HG03095 (cell line): ENCODE measurements around the gene SYN1.

Experiments
- ATAC-seq: cut with Tn5 transposase; IDR thresholded peaks from one replicate; pipeline ENCODE4 v1.9.1; 2021; ENCODE audit warnings: moderate library complexity; ENCODE audit not compliant: unreplicated experiment

Gene SYN1

DNA sequence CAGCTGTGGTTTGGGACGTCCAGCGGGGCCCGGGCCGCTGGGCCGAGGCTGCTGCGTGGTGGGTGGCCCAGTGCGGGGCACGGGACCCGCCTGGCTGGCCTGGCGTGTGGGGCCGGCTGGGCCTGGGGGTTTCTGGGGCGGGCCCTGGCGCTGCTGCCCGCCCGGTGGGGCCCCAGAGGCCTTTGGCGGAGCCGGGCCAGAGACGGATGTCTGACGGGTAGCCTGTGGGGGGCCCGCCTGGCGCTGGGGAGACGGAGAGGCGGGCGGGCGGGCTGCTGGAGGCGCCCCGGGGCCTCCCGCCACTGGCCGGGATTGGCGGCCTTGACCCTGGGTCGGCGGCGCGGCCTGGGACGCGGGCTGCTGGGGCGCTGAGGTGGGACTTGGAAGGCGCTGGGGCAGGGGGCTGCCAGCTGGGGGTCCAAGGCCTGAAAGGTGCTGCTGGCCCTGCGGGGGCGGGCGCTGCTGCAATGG, 45.5 kb downstream of the SYN1 start:
- ATAC-seq, result no peak

DNA sequence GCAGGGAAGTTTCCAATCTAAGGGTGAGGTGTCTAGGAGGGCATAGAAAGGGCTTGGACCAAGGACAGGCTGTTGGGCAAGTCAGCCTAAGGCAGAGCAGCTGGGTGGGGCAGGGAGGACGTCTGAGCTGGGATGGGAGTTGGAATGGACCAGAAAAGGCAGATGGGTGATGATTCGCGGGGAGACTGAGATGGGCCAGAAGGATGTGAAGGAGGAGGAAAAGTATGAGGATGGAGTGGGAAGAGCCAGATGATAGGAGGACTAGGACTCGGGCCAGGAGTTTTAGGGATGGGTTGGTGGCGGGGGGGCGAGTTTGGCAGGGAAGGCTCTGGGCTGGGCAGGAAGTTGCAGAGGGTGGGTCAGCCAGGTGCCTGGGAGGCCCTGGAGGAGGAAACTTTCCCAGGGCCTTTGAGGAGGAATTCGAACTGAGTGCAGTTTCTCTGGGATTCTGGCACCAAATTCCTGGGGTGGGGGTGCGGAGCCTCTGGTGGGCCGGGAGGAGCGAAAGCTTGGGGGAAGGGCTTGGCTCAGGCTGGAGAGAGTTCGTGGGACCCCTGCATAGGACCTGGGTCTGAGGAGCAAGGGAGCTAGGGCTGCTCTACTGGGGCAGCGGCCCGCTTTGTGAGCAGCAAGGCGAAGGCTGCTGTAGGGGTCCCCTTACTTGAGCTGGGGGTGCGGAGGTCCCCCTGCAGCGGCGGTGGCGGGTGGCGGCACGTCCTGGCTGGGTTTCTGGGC, 46.1 kb downstream of the SYN1 start:
- ATAC-seq, result no peak

DNA sequence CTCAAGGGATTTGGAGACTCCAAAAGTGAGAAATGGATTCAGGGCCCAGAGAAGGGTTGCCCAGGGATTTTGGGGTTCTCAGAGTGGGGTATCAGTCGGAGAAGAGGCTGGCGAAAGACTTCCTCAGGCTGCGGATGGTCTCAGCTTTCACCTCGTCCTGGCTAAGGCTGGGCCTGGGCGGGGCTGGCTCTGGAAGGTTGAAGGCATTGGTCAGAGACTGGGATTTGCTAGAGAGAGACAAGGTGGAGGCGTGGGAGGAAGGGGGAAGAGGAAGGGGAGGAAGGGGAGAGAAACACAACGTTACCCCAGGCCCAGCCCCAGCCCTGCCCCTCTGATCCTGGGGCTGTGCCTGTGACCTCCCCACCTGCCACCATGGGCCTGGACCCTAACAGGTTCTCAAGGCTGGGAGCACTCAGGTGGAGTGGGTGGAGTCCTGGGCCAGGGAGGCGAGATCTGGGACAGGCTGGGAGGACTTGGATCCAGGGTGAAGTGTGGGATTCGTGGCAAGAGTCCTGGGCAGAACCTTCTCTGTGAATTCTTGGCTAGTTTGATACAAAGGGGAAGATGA, 46.8 kb downstream of the SYN1 start:
- ATAC-seq, result no peak

DNA sequence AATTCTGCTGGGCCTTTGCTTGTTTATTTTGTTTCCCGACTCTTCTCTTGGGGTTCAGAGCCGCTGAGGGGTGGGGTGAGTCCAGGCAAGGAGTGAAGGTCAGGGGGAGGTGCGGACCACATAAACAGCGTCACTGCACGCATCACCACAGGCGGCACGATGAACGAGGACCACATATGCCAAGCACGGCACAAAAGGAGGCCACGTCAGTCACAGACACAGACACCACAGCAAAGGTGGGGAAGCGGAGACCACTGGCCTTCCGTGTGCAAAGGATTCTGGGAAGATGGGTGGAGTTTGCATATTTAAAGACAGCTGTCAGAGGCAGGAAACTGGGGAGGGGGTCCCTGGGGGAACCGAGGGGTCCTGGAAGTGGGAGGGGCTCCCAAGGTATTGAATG, 47.8 kb downstream of the SYN1 start:
- no peak for ATAC-seq

DNA sequence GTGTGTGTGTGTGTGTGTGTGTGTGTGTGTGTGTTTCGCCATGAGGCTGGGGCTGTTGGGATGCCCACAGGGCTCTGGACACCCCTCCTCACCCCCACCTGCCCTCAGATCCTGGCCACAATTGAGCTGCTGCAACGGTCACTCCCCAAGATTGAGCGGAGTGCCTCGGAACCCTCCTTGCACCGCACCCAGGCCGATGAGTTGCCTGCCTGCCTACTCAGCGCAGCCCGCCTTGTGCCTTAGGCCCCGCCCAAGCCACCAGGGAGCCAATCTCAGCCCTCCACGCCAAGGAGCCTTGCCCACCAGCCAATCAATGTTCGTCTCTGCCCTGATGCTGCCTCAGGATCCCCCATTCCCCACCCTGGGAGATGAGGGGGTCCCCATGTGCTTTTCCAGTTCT, 48.4 kb downstream of the SYN1 start:
- ATAC-seq, result no peak

- ATAC-seq, result no peak
Observed at GRCh38 chrX:47570794-47571193, 48.9 kb downstream of the SYN1 start.

DNA sequence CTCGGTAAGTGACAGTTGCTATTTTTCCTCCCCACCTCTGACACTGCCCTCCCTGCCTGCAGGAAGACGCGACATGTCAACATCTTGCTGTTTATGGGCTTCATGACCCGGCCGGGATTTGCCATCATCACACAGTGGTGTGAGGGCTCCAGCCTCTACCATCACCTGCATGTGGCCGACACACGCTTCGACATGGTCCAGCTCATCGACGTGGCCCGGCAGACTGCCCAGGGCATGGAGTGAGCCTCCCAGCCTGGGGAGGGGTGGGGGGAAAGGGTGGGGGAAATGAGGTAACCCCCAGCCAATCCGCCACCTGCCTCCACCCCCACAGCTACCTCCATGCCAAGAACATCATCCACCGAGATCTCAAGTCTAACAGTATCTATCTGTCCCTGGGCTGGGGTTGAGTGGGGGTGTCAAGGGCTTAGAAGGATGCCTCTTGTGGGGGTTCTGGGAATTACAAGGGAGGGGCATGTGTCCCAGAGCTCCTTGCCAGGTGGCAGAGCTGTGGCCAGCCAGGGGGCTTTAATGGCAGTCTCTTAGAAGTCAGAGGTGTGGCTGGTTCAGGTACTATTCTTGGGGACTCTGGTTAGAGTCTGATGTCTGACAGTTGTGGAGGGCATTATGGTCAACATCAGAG, 50.9 kb downstream of the SYN1 start:
- ATAC-seq, result no peak

GRCh38 chrX:47566841-47567240, 52.8 kb downstream of the SYN1 start:
- no peak for ATAC-seq

- ATAC-seq, result no peak
Observed at GRCh38 chrX:47564438-47565085, 55.1 kb downstream of the SYN1 start.

DNA sequence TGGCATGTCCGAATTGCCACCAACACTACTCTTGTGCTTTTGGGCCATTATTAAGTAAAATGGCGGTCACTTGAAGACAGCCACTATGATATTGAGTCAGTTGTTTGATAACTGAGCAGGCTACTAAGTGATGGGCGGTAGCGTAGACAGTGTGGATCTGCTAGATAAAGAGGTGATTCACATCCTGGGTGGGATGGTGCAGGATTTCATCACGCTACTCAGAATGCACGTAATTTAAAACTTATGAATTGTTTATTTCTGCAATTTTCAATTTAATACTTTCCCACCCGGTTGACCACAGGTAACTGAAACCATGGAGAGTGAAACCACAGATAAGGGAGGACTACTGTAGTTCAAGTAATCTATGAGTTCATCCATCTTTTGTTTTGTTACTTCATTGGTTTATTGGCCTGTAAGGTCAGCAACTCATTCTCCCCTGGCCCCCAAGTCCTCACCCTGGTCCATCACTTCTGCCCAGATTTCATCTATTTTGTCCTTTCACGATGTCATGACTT, 55.8 kb downstream of the SYN1 start:
- no peak for ATAC-seq

DNA sequence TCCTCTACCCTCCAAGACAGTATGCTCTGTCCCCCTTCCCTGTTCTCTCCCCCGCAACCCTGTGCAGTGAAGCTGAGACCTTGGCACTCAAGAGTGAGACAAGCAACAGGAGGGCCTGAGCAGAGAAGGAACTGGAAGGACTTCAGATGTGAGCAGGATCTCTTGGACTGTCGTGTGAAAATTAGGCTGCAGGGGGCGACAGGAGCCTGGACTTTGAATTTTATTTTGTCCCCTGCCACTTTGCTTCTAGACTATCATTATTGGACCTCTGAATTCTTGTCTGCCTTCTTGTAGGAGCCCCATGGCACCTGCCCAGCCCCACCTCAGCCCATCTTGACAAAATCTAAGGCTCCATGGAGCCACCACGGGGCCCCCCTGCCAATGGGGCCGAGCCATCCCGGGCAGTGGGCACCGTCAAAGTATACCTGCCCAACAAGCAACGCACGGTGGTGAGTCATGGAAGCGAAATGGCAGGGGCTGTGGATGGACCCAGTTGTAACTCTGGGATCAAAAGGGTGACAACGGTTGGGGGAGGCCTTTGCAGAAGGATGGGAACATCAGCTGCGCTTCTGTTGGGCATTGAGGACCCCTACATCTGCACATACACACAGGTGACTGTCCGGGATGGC, 56.9 kb downstream of the SYN1 start:
- no peak for ATAC-seq

- ATAC-seq, result no peak
Observed at GRCh38 chrX:47561659-47562151, 58.0 kb downstream of the SYN1 start.

- peak; percentile 90 for ATAC-seq
Observed at GRCh38 chrX:47560934-47561658, 58.6 kb downstream of the SYN1 start, which contains the start of gene ARAF. Gene ARAF (plus strand): TSS chrX:47561205. CDS start chrX:47562968, 1,763 bp downstream.

GRCh38 chrX:47560179-47560933, 59.3 kb downstream of the SYN1 start:
- ATAC-seq, result no peak

GRCh38 chrX:47558436-47558835, 61.2 kb downstream of the SYN1 start:
- no peak for ATAC-seq

GRCh38 chrX:47556045-47556623, 63.5 kb downstream of the SYN1 start:
- ATAC-seq, result peak; percentile 77

DNA sequence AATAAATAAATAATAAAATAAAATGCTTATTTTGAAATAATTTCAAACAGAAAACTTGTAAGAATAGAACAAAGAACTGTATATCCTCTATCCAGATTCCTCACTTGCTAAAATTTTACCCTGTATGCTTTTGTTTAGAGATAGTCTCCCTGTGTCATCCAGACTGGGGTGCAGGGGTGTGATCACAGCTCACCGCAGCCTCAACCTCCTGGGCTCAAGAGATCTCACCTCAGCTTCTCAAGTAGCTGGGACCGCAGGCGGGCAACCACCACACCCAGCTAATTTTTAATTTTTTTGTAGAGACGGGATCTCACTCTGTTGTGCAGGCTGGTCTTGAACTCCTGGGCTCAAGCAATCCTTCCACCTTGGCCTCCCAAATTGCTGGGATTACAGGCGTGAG, 76.2 kb downstream of the SYN1 start:
- ATAC-seq, result no peak

DNA sequence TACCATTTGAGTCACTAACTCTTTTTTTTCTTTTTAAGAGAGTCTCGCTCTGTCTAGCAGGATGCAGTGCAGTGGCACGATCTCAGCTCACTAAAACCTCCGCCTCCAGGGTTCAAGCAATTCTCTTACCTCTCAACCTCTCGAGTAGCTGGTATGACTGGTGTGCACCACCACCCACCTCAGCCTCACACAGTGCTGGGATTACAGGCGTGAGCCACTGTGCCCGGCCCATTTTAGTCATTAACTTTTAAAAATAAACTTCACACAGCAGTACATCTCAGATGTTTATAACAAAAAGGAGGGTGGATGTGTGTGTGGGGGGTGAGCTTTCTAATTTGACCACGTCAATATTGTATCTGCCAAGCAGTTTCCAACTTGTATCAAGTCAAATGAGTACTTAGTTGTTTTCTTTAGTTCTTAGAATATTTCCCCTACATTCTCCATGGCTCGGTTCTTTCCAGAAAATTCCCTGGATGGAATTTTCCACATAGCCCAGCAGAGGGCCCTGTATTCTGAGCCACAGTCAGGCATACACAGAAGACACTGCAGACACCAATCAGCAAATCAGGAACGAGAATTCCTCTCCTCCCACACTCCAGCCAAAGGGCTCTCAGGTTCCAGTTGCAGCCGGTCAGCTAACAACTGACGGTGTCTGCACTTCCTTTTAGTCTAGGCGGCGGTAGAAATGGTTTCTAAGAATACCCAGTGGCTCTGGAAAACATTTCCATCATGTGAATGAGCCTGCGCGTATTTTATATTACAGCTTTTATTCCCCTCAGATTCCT, 78.7 kb downstream of the SYN1 start:
- no peak for ATAC-seq
